BLaER1 (cell line): ENCODE results near the gene MAP4.

ENCODE experiments used
- H3K27ac ChIP-seq: shearing (Covaris generic); formaldehyde crosslinking; 2 replicates; pipeline ENCODE4 v1.8.1; 2022
- H3K27me3 ChIP-seq: shearing (Covaris generic); formaldehyde crosslinking; 2 replicates; pipeline ENCODE4 v1.8.1; 2022
- H3K36me3 ChIP-seq: shearing (Covaris generic); formaldehyde crosslinking; 2 replicates; pipeline ENCODE4 v1.8.1; 2022
- H3K4me1 ChIP-seq: shearing (Covaris generic); formaldehyde crosslinking; 2 replicates; pipeline ENCODE4 v1.8.1; 2022
- H3K4me2 ChIP-seq: shearing (Covaris generic); formaldehyde crosslinking; 2 replicates; pipeline ENCODE4 v1.8.1; 2022
- H3K4me3 ChIP-seq: shearing (Covaris generic); formaldehyde crosslinking; 2 replicates; pipeline ENCODE4 v1.8.1; 2022
- H3K9ac ChIP-seq: shearing (Covaris generic); formaldehyde crosslinking; 2 replicates; pipeline ENCODE4 v1.8.1; 2022
- H3K9me3 ChIP-seq: shearing (Covaris generic); formaldehyde crosslinking; 2 replicates; pipeline ENCODE4 v1.8.1; 2022
- H4K20me1 ChIP-seq: shearing (Covaris generic); formaldehyde crosslinking; 2 replicates; pipeline ENCODE4 v1.8.1; 2022
- Cebpa-rat ChIP-seq: shearing (Covaris generic); IDR thresholded peaks from 2 replicates; pipeline ENCODE4 v1.8.1; 2022

Gene MAP4

DNA sequence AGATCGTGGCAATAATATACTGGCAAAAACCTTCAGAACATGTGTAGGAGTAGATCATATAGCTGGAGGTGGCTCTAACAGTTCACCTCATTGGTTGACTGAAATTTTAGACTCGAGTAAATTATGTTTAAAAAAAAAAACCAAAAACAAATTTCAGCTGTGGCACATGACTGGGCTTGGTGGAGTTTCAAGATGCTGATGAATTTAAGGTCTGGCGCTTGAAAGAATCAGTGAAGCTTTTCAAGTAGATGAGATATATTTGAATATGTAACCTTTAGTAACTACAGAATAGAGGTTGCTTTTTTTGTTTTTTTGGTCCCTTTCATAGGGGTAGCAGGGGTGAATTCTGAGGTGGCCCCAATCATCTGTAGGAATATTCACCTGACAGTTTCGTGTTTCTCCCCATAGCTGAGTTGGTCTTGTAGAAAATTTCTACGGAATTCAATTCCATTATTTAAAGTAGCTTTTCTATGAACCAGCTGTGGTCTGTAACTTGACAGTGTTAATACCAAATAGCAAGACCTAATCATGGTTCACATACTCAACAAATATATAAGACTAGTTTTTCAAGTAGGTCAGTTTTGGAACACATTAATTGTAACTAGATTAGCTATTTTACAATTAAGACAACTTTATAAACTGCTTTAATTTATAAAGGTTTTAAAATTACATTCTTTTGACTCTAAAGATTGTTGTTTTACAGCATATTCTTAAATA, 65.6 kb downstream of the MAP4 start:
- H4K20me1 ChIP-seq, result peaks cover 6% of the 10 kb centered on the region; the same call in 1 of the 2 replicates
- H3K27ac ChIP-seq, result no peak overlapping the region
- H3K9me3 ChIP-seq, result 0 out of 2 replicates have a peak, but pooled peaks cover 3% of the 10 kb centered on the region
- H3K4me1 ChIP-seq, result no peaks in the 10 kb centered on the region
- peaks cover 13% of the 10 kb centered on the region; the same call in 1 of the 2 replicates for H3K36me3 ChIP-seq
- H3K9ac ChIP-seq, result no peak overlapping the region
- H3K27me3 ChIP-seq, result no peaks in the 10 kb centered on the region
- H3K4me3 ChIP-seq, result no peak overlapping the region
- TF ChIP-seq Cebpa-rat, result no peak
- no peak overlapping the region for H3K4me2 ChIP-seq

DNA sequence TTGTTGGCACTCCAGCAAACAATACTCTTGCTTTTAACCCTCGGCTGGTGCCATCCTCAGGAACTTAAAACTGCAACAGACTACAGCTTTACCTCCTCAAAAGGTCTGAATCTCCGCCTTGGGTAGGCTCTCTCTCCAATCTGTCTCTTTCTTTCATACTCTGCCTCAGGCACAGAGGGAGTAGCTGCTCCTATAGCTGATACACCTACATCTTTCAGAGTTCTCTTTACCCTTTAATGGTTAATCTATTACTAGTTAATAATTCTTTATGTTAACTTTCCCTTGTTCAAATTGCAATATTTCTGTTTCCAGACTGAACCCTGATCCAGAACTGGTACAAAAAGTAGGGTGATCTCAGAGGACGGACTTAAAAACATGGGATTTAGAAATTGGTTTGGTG, 66.2 kb downstream of the MAP4 start:
- peaks cover 6% of the 10 kb centered on the region; the same call in 1 of the 2 replicates for H4K20me1 ChIP-seq
- H3K27ac ChIP-seq, result no peak overlapping the region
- no peak overlapping the region for H3K9ac ChIP-seq
- no peak overlapping the region for H3K4me3 ChIP-seq
- peaks cover 13% of the 10 kb centered on the region; the same call in 1 of the 2 replicates for H3K36me3 ChIP-seq
- H3K9me3 ChIP-seq, result 0 out of 2 replicates have a peak, but pooled peaks cover 3% of the 10 kb centered on the region
- no peaks in the 10 kb centered on the region for H3K4me1 ChIP-seq
- no peaks in the 10 kb centered on the region for H3K27me3 ChIP-seq
- no peak for TF ChIP-seq Cebpa-rat
- no peak overlapping the region for H3K4me2 ChIP-seq

GRCh38 chr3:47940232-47940631, 76.0 kb downstream of the MAP4 start:
- no peak overlapping the region for H3K4me2 ChIP-seq
- H3K27me3 ChIP-seq, result no peaks in the 10 kb centered on the region
- no peak overlapping the region for H3K9ac ChIP-seq
- 0 out of 2 replicates have a peak, but pooled peaks cover 3% of the 10 kb centered on the region for H3K36me3 ChIP-seq
- H4K20me1 ChIP-seq, result peaks cover 27% of the 10 kb centered on the region
- peaks cover 15% of the 10 kb centered on the region for H3K4me1 ChIP-seq
- no peak for TF ChIP-seq Cebpa-rat
- no peak overlapping the region for H3K27ac ChIP-seq
- no peaks in the 10 kb centered on the region for H3K9me3 ChIP-seq
- no peak overlapping the region for H3K4me3 ChIP-seq

DNA sequence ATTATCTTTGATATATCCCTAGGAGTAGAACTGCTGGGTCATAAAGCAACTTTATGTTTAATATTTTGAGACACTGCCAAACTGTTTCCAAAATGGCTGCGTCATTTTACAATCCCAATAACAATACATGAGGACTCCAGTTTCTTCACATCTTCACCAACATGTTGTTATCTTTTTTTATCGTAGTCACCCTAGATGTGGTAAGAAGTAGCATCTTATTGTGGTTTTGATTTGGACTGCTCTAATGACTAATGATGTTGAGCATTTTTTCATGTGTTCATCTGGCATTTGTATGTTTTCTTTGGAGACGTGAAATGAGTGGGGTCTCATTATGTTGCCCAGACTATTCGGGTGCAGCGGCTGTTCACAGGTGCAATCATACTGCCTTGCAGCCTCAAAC, 83.8 kb downstream of the MAP4 start:
- no peak overlapping the region for H3K27ac ChIP-seq
- no peak for TF ChIP-seq Cebpa-rat
- H3K27me3 ChIP-seq, result no peaks in the 10 kb centered on the region
- H3K9ac ChIP-seq, result no peak overlapping the region
- no peaks in the 10 kb centered on the region for H3K9me3 ChIP-seq
- H3K36me3 ChIP-seq, result peaks cover 19% of the 10 kb centered on the region
- H3K4me1 ChIP-seq, result no peaks in the 10 kb centered on the region
- 0 out of 2 replicates have a peak, but pooled peaks cover 14% of the 10 kb centered on the region for H4K20me1 ChIP-seq
- no peak overlapping the region for H3K4me3 ChIP-seq
- H3K4me2 ChIP-seq, result no peak overlapping the region

DNA sequence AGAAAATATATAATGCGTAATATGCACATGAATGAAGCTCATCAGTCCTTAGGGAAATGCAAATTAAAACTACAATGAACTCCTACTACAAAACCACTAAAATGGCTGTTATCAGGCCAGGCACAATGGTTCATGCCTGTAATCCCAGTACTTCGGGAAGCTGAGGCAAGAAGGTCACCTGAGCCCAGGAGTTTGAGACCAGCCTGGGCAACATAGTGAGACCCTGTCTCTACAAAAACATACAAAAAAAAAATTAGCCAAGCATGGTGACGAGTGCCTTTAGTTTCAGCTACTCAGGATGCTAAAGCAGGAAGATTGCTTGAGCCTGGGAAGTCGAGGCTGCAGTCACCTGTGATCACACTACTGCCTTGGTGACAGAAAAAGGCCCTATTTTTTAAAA, 85.2 kb downstream of the MAP4 start:
- no peak overlapping the region for H3K9ac ChIP-seq
- peaks cover 33% of the 10 kb centered on the region for H3K36me3 ChIP-seq
- H3K4me3 ChIP-seq, result no peak overlapping the region
- H3K9me3 ChIP-seq, result no peaks in the 10 kb centered on the region
- no peak overlapping the region for H3K4me2 ChIP-seq
- TF ChIP-seq Cebpa-rat, result no peak
- H3K27ac ChIP-seq, result no peak overlapping the region
- no peaks in the 10 kb centered on the region for H3K4me1 ChIP-seq
- 0 out of 2 replicates have a peak, but pooled peaks cover 14% of the 10 kb centered on the region for H4K20me1 ChIP-seq
- no peaks in the 10 kb centered on the region for H3K27me3 ChIP-seq

- Histone ChIP-seq H3K4me3 (no peak overlapping the region), H3K27ac (no peak overlapping the region), H3K4me1 (no peaks in the 10 kb centered on the region), H3K4me2 (no peak overlapping the region), H4K20me1 (no peaks in the 10 kb centered on the region), H3K36me3 (peaks cover 92% of the 10 kb centered on the region), H3K9ac (no peak overlapping the region), H3K9me3 (no peaks in the 10 kb centered on the region), H3K27me3 (no peaks in the 10 kb centered on the region)
- TF ChIP-seq Cebpa-rat, result no peak
Observed at GRCh38 chr3:47916696-47917095, 99.5 kb downstream of the MAP4 start.

- H3K9ac ChIP-seq, result no peak overlapping the region
- H3K27ac ChIP-seq, result no peak overlapping the region
- peaks cover 92% of the 10 kb centered on the region for H3K36me3 ChIP-seq
Observed at GRCh38 chr3:47916201-47916600, 100.0 kb downstream of the MAP4 start.

GRCh38 chr3:47912006-47912504, 104.2 kb downstream of the MAP4 start:
- H3K36me3 ChIP-seq, result peaks cover 79% of the 10 kb centered on the region

More at GRCh38 chr3:47916201-47916600, 100.0 kb downstream of the MAP4 start:
- H3K27me3 ChIP-seq, result no peaks in the 10 kb centered on the region
- H3K9me3 ChIP-seq, result no peaks in the 10 kb centered on the region
- no peaks in the 10 kb centered on the region for H3K4me1 ChIP-seq
- no peak for TF ChIP-seq Cebpa-rat
- H3K4me3 ChIP-seq, result no peak overlapping the region
- no peak overlapping the region for H3K4me2 ChIP-seq
- H4K20me1 ChIP-seq, result no peaks in the 10 kb centered on the region

DNA sequence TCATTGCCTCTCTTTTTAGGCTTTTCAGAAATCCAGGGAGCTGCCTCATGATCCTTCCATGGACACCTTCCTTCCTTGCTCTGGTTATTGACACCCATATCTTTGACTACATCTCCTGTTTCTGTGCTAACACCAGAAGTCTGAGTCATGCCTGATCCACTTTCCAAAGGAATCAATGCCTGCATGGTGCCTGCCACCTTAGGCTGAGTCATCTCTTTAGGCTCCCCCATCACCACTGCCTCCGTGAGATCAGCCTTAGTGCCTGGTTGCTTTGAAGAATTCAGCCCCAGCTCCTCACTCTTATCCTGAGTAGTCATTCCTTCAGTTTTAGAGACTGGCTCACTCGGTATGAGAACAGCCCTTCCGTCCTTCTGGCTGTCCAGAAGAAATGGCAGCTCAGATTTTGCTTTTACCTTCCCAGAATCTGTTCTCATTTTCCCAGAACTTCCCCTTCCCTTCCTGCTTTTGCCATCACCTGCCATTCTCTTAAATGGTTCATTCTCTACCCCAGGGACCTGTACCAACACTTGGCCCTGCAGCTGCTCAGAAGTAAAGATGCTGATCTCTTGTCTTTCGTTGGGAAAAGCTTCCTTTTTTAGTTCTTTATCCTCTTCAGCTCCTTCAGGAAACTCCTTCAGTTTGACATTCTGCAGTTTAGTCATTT, 105.3 kb downstream of the MAP4 start:
- no peak overlapping the region for H3K27ac ChIP-seq
- no peak overlapping the region for H3K4me2 ChIP-seq
- no peaks in the 10 kb centered on the region for H4K20me1 ChIP-seq
- no peaks in the 10 kb centered on the region for H3K9me3 ChIP-seq
- peaks cover 76% of the 10 kb centered on the region for H3K36me3 ChIP-seq
- no peak overlapping the region for H3K4me3 ChIP-seq
- no peaks in the 10 kb centered on the region for H3K27me3 ChIP-seq
- no peaks in the 10 kb centered on the region for H3K4me1 ChIP-seq
- no peak overlapping the region for H3K9ac ChIP-seq
- no peak for TF ChIP-seq Cebpa-rat

More at GRCh38 chr3:47912006-47912504, 104.2 kb downstream of the MAP4 start:
- no peak overlapping the region for H3K4me2 ChIP-seq
- H4K20me1 ChIP-seq, result no peaks in the 10 kb centered on the region
- no peak overlapping the region for H3K4me3 ChIP-seq
- H3K9me3 ChIP-seq, result no peaks in the 10 kb centered on the region
- no peak overlapping the region for H3K9ac ChIP-seq
- H3K27me3 ChIP-seq, result no peaks in the 10 kb centered on the region
- H3K27ac ChIP-seq, result no peak overlapping the region
- no peak for TF ChIP-seq Cebpa-rat
- no peaks in the 10 kb centered on the region for H3K4me1 ChIP-seq

DNA sequence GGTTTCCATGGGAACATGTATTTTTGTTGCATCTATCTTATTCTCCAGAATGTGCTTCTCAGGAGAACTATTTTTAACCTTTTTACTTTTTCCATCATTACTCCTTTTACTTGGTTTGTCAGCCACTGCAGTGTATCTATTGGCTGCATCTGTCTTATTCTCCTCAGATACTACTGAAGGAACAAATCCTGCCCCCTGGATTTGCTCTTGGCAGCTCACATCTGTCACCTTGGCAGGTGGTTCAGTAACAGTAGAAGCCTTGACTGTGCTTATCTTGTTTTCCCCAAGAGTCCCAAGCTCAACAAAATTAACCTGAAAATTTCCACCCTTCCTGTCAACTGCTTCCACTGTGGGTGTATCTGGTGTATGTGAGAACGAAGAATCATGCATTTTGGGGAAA, 106.0 kb downstream of the MAP4 start:
- Histone ChIP-seq H3K27ac (no peak overlapping the region), H3K36me3 (peaks cover 74% of the 10 kb centered on the region), H3K4me2 (no peak overlapping the region)

More for the DNA sequence above, 106.0 kb downstream of the MAP4 start:
- H3K9me3 ChIP-seq, result no peaks in the 10 kb centered on the region
- no peak for TF ChIP-seq Cebpa-rat
- H4K20me1 ChIP-seq, result no peaks in the 10 kb centered on the region
- no peaks in the 10 kb centered on the region for H3K27me3 ChIP-seq
- H3K4me1 ChIP-seq, result no peaks in the 10 kb centered on the region
- H3K9ac ChIP-seq, result no peak overlapping the region
- H3K4me3 ChIP-seq, result no peak overlapping the region
